Fibroblast of villous mesenchyme (primary cell): ENCODE data around the gene GJA8. TPM values are rescaled to one million over a fixed set of nuclear protein-coding genes. Genes with fewer than 3 reads are reported as not detected.

ENCODE experiments used
- DNase-seq: peaks from one replicate; pipeline ENCODE4 v3.0.0-alpha.2; 2010; ENCODE audit warnings: low read depth
- H3K4me3 ChIP-seq: 2 replicates; pipeline ENCODE4 v1.5.1; 2011; ENCODE audit warnings: low read depth, mild to moderate bottlenecking, low read length
- total RNA-seq: library from RNA; depleted of rRNA; stranded (reverse); fragments of >200 nt; gene quantifications from 2 replicates; pipeline ENCODE4 v1.2.3, GENCODE V29; 2012
- TF ChIP-seq, protein P1 (sequence below): IDR thresholded peaks from 2 replicates; pipeline ENCODE4 v1.5.1; 2012; ENCODE audit warnings: low read depth, mild to moderate bottlenecking, low read length; ENCODE audit not compliant: insufficient read depth

GJA8 gene
- total RNA-seq, 1 donor: not detected

- H3K4me3 ChIP-seq: no peak overlapping the region
- TF ChIP-seq, protein P1, sequence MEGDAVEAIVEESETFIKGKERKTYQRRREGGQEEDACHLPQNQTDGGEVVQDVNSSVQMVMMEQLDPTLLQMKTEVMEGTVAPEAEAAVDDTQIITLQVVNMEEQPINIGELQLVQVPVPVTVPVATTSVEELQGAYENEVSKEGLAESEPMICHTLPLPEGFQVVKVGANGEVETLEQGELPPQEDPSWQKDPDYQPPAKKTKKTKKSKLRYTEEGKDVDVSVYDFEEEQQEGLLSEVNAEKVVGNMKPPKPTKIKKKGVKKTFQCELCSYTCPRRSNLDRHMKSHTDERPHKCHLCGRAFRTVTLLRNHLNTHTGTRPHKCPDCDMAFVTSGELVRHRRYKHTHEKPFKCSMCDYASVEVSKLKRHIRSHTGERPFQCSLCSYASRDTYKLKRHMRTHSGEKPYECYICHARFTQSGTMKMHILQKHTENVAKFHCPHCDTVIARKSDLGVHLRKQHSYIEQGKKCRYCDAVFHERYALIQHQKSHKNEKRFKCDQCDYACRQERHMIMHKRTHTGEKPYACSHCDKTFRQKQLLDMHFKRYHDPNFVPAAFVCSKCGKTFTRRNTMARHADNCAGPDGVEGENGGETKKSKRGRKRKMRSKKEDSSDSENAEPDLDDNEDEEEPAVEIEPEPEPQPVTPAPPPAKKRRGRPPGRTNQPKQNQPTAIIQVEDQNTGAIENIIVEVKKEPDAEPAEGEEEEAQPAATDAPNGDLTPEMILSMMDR: no peak
- DNase-seq: no peak
These were observed 4.8 kb upstream of the GJA8 start for GRCh38 chr1:147897789-147898188.

DNA sequence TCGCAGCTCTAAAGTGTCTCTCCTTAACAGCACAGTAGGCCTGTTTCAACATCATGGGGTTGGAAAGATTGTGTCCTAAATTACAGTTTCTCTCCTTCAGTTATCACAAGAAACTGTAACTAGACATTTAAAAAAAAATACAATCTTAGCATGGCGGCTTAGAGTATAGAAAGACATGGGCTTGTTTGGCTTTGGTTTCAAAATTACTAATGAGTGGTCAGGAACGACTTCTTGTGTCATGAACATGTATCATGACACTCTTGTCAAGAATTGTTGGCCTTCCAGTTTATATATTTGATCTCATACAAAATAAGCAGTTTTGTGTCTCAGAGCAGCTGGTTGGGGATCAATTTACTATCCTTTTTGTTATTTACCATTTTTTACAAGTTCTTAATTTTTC, 2.1 kb downstream of the GJA8 start:
- H3K4me3 ChIP-seq: no peak overlapping the region
- TF ChIP-seq, protein P1: no peak
- no peak for DNase-seq

GRCh38 chr1:147907786-147908509, 5.4 kb downstream of the GJA8 start:
- no peak for DNase-seq
- TF ChIP-seq, protein P1: no peak
- H3K4me3 ChIP-seq: no peak overlapping the region

DNA sequence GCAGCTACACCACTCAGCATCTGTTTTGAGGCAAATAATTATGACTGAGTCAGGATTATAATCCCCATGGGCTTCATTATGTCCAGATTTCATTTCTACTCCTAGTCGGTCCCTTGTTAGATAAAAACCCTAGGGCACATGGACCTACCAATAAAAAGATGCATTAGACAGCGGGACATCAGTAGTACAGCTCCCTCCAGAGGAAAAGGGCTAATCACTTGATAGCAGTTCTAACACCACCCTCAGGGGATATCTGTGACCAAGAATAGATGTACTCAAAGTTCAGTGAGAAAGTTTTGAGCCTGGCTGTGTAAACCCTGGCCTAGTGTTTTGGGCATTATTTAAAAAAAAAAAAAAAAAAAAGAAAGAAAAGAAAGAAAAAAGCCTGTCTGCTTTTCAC, 10.0 kb downstream of the GJA8 start:
- no peak for DNase-seq
- TF ChIP-seq, protein P1: no peak
- H3K4me3 ChIP-seq: no peak overlapping the region

GRCh38 chr1:147913362-147913942, 10.9 kb downstream of the GJA8 start:
- H3K4me3 ChIP-seq: no peak overlapping the region
- no peak for DNase-seq
- TF ChIP-seq, protein P1: no peak

GRCh38 chr1:147919896-147920295, 17.3 kb downstream of the GJA8 start:
- no peak for DNase-seq
- H3K4me3 ChIP-seq: no peak overlapping the region
- TF ChIP-seq, protein P1: no peak
